ENCODE measurements around the gene PRKN.

GRCh38 chr6:161318456-161318855, 1409.1 kb downstream of the PRKN start:
- no peak for TF ChIP-seq CTCF (IDR thresholded peaks at IDR 0.05 in 8 of 11, conservative IDR thresholded peaks at IDR 0.05 in 3 of 11)
- no peak for TF ChIP-seq POLR2A (IDR thresholded peaks at IDR 0.05)
